Pericardium fibroblast (primary cell): Measurements from ENCODE around the gene CCL5. TPM values are rescaled to one million over a fixed set of nuclear protein-coding genes. Genes with fewer than 3 reads are reported as not detected.

Source experiments
- total RNA-seq: library from RNA; depleted of rRNA; stranded (reverse); fragments of >200 nt; gene quantifications from 2 replicates; pipeline ENCODE4 v1.2.3, GENCODE V29; 2015

Gene CCL5
- not detected in 2 replicates for total RNA-seq

DNA sequence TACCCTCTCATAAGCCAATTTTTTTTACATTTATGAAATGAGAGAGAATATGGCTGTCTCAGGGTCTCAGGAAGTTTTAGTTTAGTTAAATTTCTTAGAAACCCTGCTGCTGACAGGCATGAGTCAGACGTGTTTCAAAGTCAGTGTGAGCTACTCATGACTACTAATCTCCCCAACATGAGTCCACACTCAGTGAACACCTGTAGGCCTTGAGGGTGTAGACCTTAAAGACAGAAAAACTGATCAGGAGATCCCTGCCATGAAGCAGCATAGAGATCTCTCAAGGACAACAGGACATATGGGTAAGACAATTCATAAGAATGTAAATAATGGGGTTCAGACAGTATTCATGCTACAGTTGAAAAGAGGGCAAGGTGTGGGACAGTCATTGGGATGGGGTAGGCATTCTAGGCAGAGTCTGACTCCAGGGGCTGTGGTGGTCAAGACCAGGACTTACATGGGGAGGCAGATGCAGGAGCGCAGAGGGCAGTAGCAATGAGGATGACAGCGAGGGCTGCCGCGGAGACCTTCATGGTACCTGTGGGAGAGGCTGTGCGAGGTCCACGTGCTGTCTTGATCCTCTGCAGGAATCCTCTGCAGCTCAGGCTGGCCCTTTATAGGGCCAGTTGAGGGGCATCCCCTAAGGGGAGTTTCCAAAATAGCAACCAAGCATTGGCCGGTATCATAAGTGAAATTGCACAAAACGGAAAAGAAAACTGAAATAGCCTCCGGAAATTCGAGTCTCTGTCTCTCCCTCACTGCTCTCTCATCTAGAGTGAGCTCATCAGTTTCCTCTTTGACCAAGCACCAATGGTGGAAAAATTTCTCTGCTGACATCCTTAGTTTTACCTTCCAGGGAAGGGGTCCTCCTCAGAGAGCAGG, at the start of gene CCL5:
CCL5 (minus strand) TSS at position 588 of the 882 bp plus-strand sequence.

GRCh38 chr17:35868737-35869136, 11.4 kb downstream of the CCL5 start, which contains the start of gene HEATR9:
TSS of gene HEATR9 (minus strand) at chr17:35868891. CDS start at chr17:35868742, 149 bp downstream.

Other genes with a start within 250 kb of the CCL5 start
- gene RASL10B, start 148.7 kb downstream of the CCL5 start, total RNA-seq = 9.6 and 11.9 TPM in 2 replicates
- 0.23 TPM in 1 of 2 replicates, not detected in the other for gene GAS2L2, start 127.1 kb downstream of the CCL5 start, total RNA-seq
- gene C17orf50, start 119.5 kb downstream of the CCL5 start, total RNA-seq = not detected in 2 replicates
- gene MMP28, start 84.7 kb downstream of the CCL5 start, total RNA-seq = 8.5 and 12.9 TPM in 2 replicates
- 17.7 and 40.2 TPM in 2 replicates for gene TAF15, start 70.9 kb downstream of the CCL5 start, total RNA-seq
- gene HEATR9, start 11.5 kb downstream of the CCL5 start, total RNA-seq = not detected in 2 replicates
- 0.70 TPM in 1 of 2 replicates, not detected in the other for gene RDM1, start 50.4 kb upstream of the CCL5 start, total RNA-seq
- gene LYZL6, start 63.4 kb upstream of the CCL5 start, total RNA-seq = not detected in 2 replicates
- gene CCL16, start 101.1 kb upstream of the CCL5 start, total RNA-seq = not detected in 2 replicates
- not detected in 2 replicates for gene CCL14, start 106.4 kb upstream of the CCL5 start, total RNA-seq
- not detected in 2 replicates for gene CCL15, start 121.2 kb upstream of the CCL5 start, total RNA-seq
- not detected in 2 replicates for gene CCL23, start 137.6 kb upstream of the CCL5 start, total RNA-seq
- gene CCL18, start 183.9 kb upstream of the CCL5 start, total RNA-seq = not detected in 2 replicates
- gene CCL3, start 209.8 kb upstream of the CCL5 start, total RNA-seq = not detected in 2 replicates
- gene CCL4, start 223.5 kb upstream of the CCL5 start, total RNA-seq = not detected in 2 replicates